NB4 (cell line): ENCODE data around the gene OR2S2.

ENCODE experiments used
- DNase-seq: peaks from one replicate; pipeline ENCODE4 v3.0.0; 2010; ENCODE audit warnings: low read depth
- H3K4me3 ChIP-seq: one replicate; pipeline ENCODE4 v1.5.1; 2011; ENCODE audit warnings: mild to moderate bottlenecking, low read depth, low read length, moderate library complexity
- CTCF ChIP-seq: IDR thresholded peaks from one replicate; pipeline ENCODE4 v1.5.1; 2012; ENCODE audit warnings: low read depth, low read length
- MYC ChIP-seq: IDR thresholded peaks from 2 replicates; pipeline ENCODE4 v1.6.1; 2011; ENCODE audit warnings: low read depth, low read length
- POLR2A ChIP-seq: IDR thresholded peaks from 2 replicates; pipeline ENCODE4 v1.6.1; 2011; ENCODE audit warnings: mild to moderate bottlenecking; ENCODE audit not compliant: insufficient read length; ENCODE audit errors: extremely low read depth
- TF ChIP-seq, protein P1 (sequence below): IDR thresholded peaks from 2 replicates; pipeline ENCODE4 v1.6.1; 2011; ENCODE audit warnings: low read depth, low read length

The OR2S2 gene

DNA sequence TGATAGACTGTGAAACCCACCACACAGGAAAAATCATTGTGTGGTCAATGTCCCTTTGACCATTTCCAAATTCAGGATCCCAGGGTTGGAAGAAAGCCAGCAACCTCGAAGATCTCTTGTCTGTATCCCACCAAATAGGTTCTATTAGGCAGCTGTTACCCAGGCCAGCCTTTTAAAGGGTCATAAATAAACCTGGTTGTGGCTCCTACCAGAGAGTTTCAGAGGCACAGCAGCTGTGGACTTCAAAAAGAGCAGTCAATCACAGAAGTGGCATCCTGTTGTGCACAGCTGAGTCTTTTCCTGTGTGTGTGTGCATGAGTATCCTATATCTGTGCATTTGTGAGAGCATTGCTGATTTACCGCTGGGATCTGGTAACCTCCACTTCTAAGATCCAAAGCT lies 23.7 kb upstream of the OR2S2 start:
- no peak overlapping the region for H3K4me3 ChIP-seq
- DNase-seq, result no peak
- TF ChIP-seq CTCF, result no peak
- no peak for TF ChIP-seq MYC
- TF ChIP-seq, protein P1, sequence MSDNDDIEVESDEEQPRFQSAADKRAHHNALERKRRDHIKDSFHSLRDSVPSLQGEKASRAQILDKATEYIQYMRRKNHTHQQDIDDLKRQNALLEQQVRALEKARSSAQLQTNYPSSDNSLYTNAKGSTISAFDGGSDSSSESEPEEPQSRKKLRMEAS, result no peak
- no peak for TF ChIP-seq POLR2A

DNA sequence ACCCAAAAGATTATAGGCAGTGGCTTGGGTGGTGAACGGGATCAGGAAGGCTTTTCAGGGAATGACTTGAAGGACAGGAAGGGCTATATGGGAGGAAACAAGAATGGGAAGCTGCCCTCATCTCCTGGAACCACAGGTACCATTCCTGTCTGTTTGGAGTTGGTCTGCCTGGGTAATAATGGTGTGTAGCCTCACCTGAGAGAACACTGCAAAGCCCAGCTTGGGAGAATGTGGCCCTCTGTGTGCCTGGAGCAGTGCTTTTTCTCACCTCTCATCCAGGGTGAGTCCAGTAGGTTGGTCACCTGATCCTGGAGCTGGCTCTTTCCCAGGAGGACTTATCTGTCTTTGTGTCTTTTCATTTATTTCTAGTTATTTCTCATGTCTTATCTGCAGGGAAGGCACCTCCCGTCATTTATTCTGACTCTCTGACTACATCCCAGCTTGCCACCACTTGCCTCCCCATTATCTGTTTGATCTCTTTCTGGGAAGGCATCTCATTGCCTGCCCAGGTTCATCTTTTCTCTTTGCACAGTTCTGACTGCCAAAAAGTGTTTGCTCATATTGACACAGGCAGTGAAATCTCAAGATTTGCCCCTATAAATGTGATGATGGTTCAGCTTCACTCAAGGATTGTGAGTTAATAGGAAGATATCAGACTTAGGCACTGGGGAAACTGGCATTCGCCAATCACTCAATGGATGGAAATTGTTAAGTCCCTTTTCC lies 22.5 kb upstream of the OR2S2 start:
- DNase-seq, result no peak

DNA sequence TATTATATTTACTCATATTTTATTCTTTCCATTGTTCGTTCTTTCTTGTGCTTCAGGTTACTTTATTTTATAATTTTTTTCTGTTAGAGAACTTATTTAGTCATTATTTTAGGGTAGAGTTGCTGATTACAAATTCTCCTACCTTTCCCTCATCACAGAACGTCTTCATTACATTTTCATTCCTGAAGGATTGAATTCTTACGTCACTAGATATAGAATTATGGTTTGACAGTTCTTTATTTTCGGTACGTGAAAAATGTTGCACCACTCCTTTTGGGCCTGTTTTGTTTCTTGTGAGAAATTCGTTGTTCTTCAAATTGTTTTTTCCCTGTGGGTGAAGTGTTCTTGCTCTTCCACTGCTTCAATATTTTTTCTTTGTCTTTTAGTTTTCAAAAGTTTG lies 20.8 kb upstream of the OR2S2 start:
- H3K4me3 ChIP-seq, result no peak overlapping the region
- no peak for DNase-seq
- TF ChIP-seq, protein P1, result no peak
- TF ChIP-seq CTCF, result no peak
- no peak for TF ChIP-seq POLR2A
- no peak for TF ChIP-seq MYC

More for the DNA sequence above, 22.5 kb upstream of the OR2S2 start:
- TF ChIP-seq CTCF (no peak), MYC (no peak), POLR2A (no peak)
- TF ChIP-seq, protein P1, result no peak
- no peak overlapping the region for H3K4me3 ChIP-seq

DNA sequence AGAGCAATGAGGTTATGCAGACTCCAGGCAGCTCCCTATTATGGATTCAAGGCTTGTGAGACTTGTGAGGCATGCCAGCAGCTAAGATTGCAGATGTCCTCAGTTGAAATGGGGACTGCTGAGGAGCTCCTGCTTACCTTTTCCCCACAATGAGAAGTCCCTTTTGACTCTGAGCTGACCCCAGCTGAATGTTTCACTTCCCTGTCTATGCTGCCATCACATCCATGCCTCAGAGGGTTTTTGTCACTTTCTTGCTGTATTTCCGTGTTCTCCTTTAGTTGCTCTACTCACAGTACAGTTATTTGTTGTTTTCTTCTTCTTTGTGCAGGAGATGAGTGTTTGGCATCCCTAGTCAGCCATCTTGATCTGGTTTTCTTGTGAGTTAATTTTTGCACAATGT lies 18.8 kb upstream of the OR2S2 start:
- DNase-seq, result no peak
- no peak overlapping the region for H3K4me3 ChIP-seq
- TF ChIP-seq, protein P1, result no peak
- no peak for TF ChIP-seq CTCF
- TF ChIP-seq POLR2A, result no peak
- no peak for TF ChIP-seq MYC

GRCh38 chr9:35974800-35975199 lies 16.8 kb upstream of the OR2S2 start:
- H3K4me3 ChIP-seq, result no peak overlapping the region
- DNase-seq, result no peak
- TF ChIP-seq, protein P1, result no peak
- no peak for TF ChIP-seq CTCF
- no peak for TF ChIP-seq MYC
- TF ChIP-seq POLR2A, result no peak
